GM12878 (cell line): ENCODE results near the gene TRPM1. TPM values are rescaled to one million over a fixed set of nuclear protein-coding genes. Genes with fewer than 3 reads are reported as not detected.

Experiments used
- ATAC-seq: fragments of 200-7000 bp; cut with Tn5 transposase; 3 replicates; pipeline ENCODE4 v1.9.1; 2020; ENCODE audit warnings: mild to moderate bottlenecking, moderate library complexity
- BruUV-seq: library from RNA; stranded (reverse); fragments of 400-500 nt; replicated peaks from 2 replicates; lab custom pipeline; 2021; lab: Mats Ljungman, UMichigan
- CTCF ChIA-PET: fragments of 300-600 bp; sonication (Branson Sonifier 250); formaldehyde crosslinking; extraction: SDS; loops from one replicate; lab custom pipeline; 2021; ENCODE audit warnings: inconsistent platforms; lab: Yijun Ruan, JAX
- POLR2A ChIA-PET: fragments of 350-600 bp; formaldehyde crosslinking; extraction: SDS; loops from one replicate; lab custom pipeline; 2021; ENCODE audit warnings: inconsistent platforms; lab: Charles Lee
- RAD21 ChIA-PET: fragments of 300-600 bp; sonication (Branson Sonifier 250); formaldehyde crosslinking; loops from one replicate; lab custom pipeline; 2023; ENCODE audit warnings: antibody characterized with exemption; ENCODE audit not compliant: unreplicated experiment; lab: Charles Lee
- SMC1A ChIA-PET: fragments of 300-600 bp; sonication (Branson Sonifier 250); formaldehyde crosslinking; loops from one replicate; lab custom pipeline; 2023; ENCODE audit not compliant: unreplicated experiment, uncharacterized antibody; lab: Charles Lee
- DNase-seq: peaks from one replicate; pipeline ENCODE4 v3.0.0-alpha.2; 2011; ENCODE audit warnings: low read depth, low spot score
- FAIRE-seq: peaks from 3 replicates; lab custom pipeline; 2011; peaks lifted over from hg19 to GRCh38; lab: Jason Lieb, UNC
- H2AFZ ChIP-seq: 2 replicates; pipeline ENCODE4 v1.6.0; 2011; ENCODE audit warnings: low read depth, low read length, control low read depth; ENCODE audit not compliant: control insufficient read depth
- H3K27ac ChIP-seq: 2 replicates; pipeline ENCODE4 v1.5.1; 2011; ENCODE audit warnings: control low read depth; ENCODE audit not compliant: control insufficient read depth, insufficient read depth
- H3K27me3 ChIP-seq, 2 experiments: replicated peaks in 1 of 2; 2 replicates each; pipeline versions ENCODE4 v1.6.0 to v1.6.1; 2011; ENCODE audit warnings: low read length in 1 of 2; ENCODE audit not compliant: control insufficient read depth in 2 of 2, insufficient read depth in 2 of 2
- H3K36me3 ChIP-seq, 2 experiments: 2 replicates each; pipeline ENCODE4 v1.5.1; 2011; ENCODE audit warnings: low read length in 1 of 2; ENCODE audit not compliant: control insufficient read depth in 2 of 2, insufficient read depth in 2 of 2
- H3K4me1 ChIP-seq: 2 replicates; pipeline ENCODE4 v1.6.1; 2011; ENCODE audit warnings: mild to moderate bottlenecking, low read length, moderate library complexity, mixed read lengths; ENCODE audit not compliant: control insufficient read depth, insufficient read depth
- H3K4me2 ChIP-seq: 2 replicates; pipeline ENCODE4 v1.6.0; 2011; ENCODE audit warnings: control low read depth; ENCODE audit not compliant: control insufficient read depth, insufficient read depth
- H3K4me3 ChIP-seq: fragments of 200-600 bp; sonication (generic); 2 replicates; pipeline ENCODE4 v1.5.1; 2016
- H3K79me2 ChIP-seq: 2 replicates; pipeline ENCODE4 v1.6.0; 2011; ENCODE audit warnings: low read length; ENCODE audit not compliant: control insufficient read depth, insufficient read depth
- H3K9ac ChIP-seq: 2 replicates; pipeline ENCODE4 v1.8.0; 2011; ENCODE audit warnings: low read length, control low read depth, mixed read lengths; ENCODE audit not compliant: control insufficient read depth, insufficient read depth
- H3K9me3 ChIP-seq: replicated peaks from 3 replicates; pipeline ENCODE4 v1.5.1; 2011; ENCODE audit warnings: mild to moderate bottlenecking, low read length; ENCODE audit not compliant: control insufficient read depth, insufficient read depth
- H4K20me1 ChIP-seq: 2 replicates; pipeline ENCODE4 v1.6.0; 2011; ENCODE audit not compliant: control insufficient read depth, insufficient read depth
- BCL11A ChIP-seq: IDR thresholded peaks from 2 replicates; pipeline ENCODE4 v1.6.1; 2011; ENCODE audit warnings: low read depth, low read length
- CHD1 ChIP-seq: IDR thresholded peaks from 2 replicates; pipeline ENCODE4 v1.6.1; 2012; ENCODE audit warnings: low read depth, low read length, improper control_type of control experiment
- FOXK2 ChIP-seq: fragments of 450-650 bp; IDR thresholded peaks from 2 replicates; pipeline ENCODE4 v1.6.1; 2017; ENCODE audit warnings: mild to moderate bottlenecking, moderate library complexity
- NR2F1 ChIP-seq: fragments of 450-650 bp; conservative IDR thresholded peaks from 2 replicates; pipeline ENCODE4 v1.6.1; 2017; ENCODE audit warnings: mild to moderate bottlenecking
- PAX5 ChIP-seq: IDR thresholded peaks from 2 replicates; pipeline ENCODE4 v1.6.1; 2011; ENCODE audit warnings: low read depth, low read length, borderline replicate concordance
- RAD21 ChIP-seq: IDR thresholded peaks from 2 replicates; pipeline ENCODE4 v1.6.1; 2011; ENCODE audit warnings: mild to moderate bottlenecking, low read depth, low read length, moderate library complexity; ENCODE audit not compliant: insufficient read depth
- RCOR1 ChIP-seq: conservative IDR thresholded peaks from 2 replicates; pipeline ENCODE4 v1.6.1; 2012; ENCODE audit warnings: low read depth, low read length, improper control_type of control experiment
- RUNX3 ChIP-seq: IDR thresholded peaks from 2 replicates; pipeline ENCODE4 v1.6.1; 2012; ENCODE audit warnings: low read length, inconsistent platforms
- SMAD1 ChIP-seq: fragments of 450-650 bp; IDR thresholded peaks from 2 replicates; pipeline ENCODE4 v1.6.1; 2018; ENCODE audit warnings: mild to moderate bottlenecking, low read depth; ENCODE audit not compliant: partially characterized antibody
- SMARCA5 ChIP-seq: fragments of 450-650 bp; IDR thresholded peaks from 2 replicates; pipeline ENCODE4 v1.6.1; 2017; ENCODE audit warnings: mild to moderate bottlenecking
- SMC3 ChIP-seq: IDR thresholded peaks from 2 replicates; pipeline ENCODE4 v1.6.1; 2011; ENCODE audit warnings: low read length, improper control_type of control experiment, borderline replicate concordance
- SP1 ChIP-seq: IDR thresholded peaks from one replicate; pipeline ENCODE4 v1.6.1; 2011; ENCODE audit warnings: low read depth, low read length
- YBX1 ChIP-seq: fragments of 450-650 bp; IDR thresholded peaks from 2 replicates; pipeline ENCODE4 v1.6.1; 2016; ENCODE audit warnings: antibody characterized with exemption
- YY1 ChIP-seq: IDR thresholded peaks from 2 replicates; pipeline ENCODE4 v1.6.1; 2011; ENCODE audit warnings: low read depth, mild to moderate bottlenecking, low read length
- ZNF207 ChIP-seq: fragments of 450-650 bp; IDR thresholded peaks from 2 replicates; pipeline ENCODE4 v1.6.1; 2014; ENCODE audit warnings: antibody characterized with exemption, mild to moderate bottlenecking, borderline replicate concordance
- WGBS: methylation state at CpG from one replicate; pipeline ENCODE4 v1.1.6; 2016; ENCODE audit warnings: low lambda C conversion rate; ENCODE audit not compliant: insufficient replicate concordance, insufficient coverage; ENCODE audit errors: missing lambda C conversion rate; 5-methylcytosine and 5-hydroxymethylcytosine counted together
- in situ Hi-C: fragments of 300-500 bp; cut with MboI; formaldehyde crosslinking; loops from 9 replicates; pipeline ENCODE4 v1.14.3; 2018; ENCODE audit warnings: mixed read lengths
- intact Hi-C: fragments of 100-400 bp; cut with micrococcal nuclease; formaldehyde crosslinking; loops from one replicate; pipeline ENCODE4 v1.14.2; 2022; ENCODE audit not compliant: unreplicated experiment
- polyA plus RNA-seq, 11 experiments: library from polyadenylated mRNA; depleted of rRNA in 4 of 11; unstranded in 6 of 11; stranded (reverse) in 5 of 11; fragments of >200 nt; fragmentation: Nextera tagmentation in 4 of 11; fragmentation: Illumina TruSeq in 1 of 11; extraction: Ambion mirVana in 4 of 11; extraction: Trizol in 1 of 11; gene quantifications; 1 replicate in 1 of 11; 2 replicates in 10 of 11; pipeline versions ENCODE4 v1.2.1 to v1.2.3, GENCODE V29; 2011 to 2016; ENCODE audit warnings: inconsistent platforms in 2 of 11, missing spikeins in 2 of 11, low read depth in 1 of 11
- total RNA-seq, 4 experiments: library from RNA; depleted of rRNA in 3 of 4; stranded (reverse); fragments of >200 nt in 3 of 4; fragmentation: Illumina TruSeq in 1 of 4; extraction: Trizol in 1 of 4; gene quantifications; 2 replicates each; pipeline versions ENCODE4 v1.2.1 to v1.2.3, GENCODE V29; 2013 to 2021

Gene TRPM1
- total and polyA plus RNA-seq, 10 of the 15 experiments (the other 5 are each of a cell fraction or from before 2014, with no cell fraction given), result 0.01 to 0.10 (median 0.05) TPM; not detected in 4

- intact Hi-C loops, result loop anchor here (5.0 to 10.0 kb wide), 4 partner anchors 145 to 357 kb away; no protein-coding TSS in a partner anchor
- ChIA-PET POLR2A (no interaction called here), CTCF (interaction anchor here (0.7 to 4.5 kb wide), 58 partner anchors 10 to 801 kb away, joined by 3 to 57 read pairs (median 4); partner anchors contain the start of genes FAN1 and TRPM1)
- no peaks in the 10 kb centered on the region; a peak in 1 of 4 replicates for H3K27me3 ChIP-seq
- no peak for DNase-seq
- no peaks in the 10 kb centered on the region for H3K4me1 ChIP-seq
- H4K20me1 ChIP-seq, result no peaks in the 10 kb centered on the region
- FAIRE-seq, result no peak
- H3K4me3 ChIP-seq, result no peak overlapping the region
- no peak overlapping the region for H3K9ac ChIP-seq
- no peaks in the 10 kb centered on the region for H3K9me3 ChIP-seq
- no peaks in the 10 kb centered on the region for H3K36me3 ChIP-seq
- no peak overlapping the region for H3K27ac ChIP-seq
- no peak overlapping the region for H2AFZ ChIP-seq
- in situ Hi-C loops, result no loop called here
- WGBS, result 64% methylated on average over 3 of the region's 3 CpGs
- no TSS peak for BruUV-seq
- peak; percentile 29 for ATAC-seq
- TF ChIP-seq YBX1, result no peak
- no peak for TF ChIP-seq RCOR1
- TF ChIP-seq BCL11A, result no peak
- TF ChIP-seq, all 136 proteins: peak for 0
- Histone ChIP-seq H3K4me2 (no peak overlapping the region), H3K79me2 (no peaks in the 10 kb centered on the region)
- RAD21 ChIA-PET, result interaction anchor here (0.6 to 3.3 kb wide), 21 partner anchors 19 to 465 kb away, joined by 3 to 35 read pairs (median 4); partner anchors contain the start of gene FAN1
- SMC1A ChIA-PET, result interaction anchor here (1.2 to 3.5 kb wide), 8 partner anchors 18 to 328 kb away, joined by 4 to 17 read pairs (median 7); no protein-coding TSS in a partner anchor
Observed at GRCh38 chr15:31129769-31130303, 28.3 kb upstream of the TRPM1 start.

GRCh38 chr15:31128919-31129768, 27.6 kb upstream of the TRPM1 start:
- FAIRE-seq, result peak; percentile 91
- H4K20me1 ChIP-seq, result no peaks in the 10 kb centered on the region
- no TSS peak for BruUV-seq
- no peaks in the 10 kb centered on the region for H3K9me3 ChIP-seq
- CTCF ChIA-PET, result interaction anchor here (0.7 to 4.5 kb wide), 63 partner anchors 9 to 802 kb away, joined by 3 to 57 read pairs (median 4); partner anchors contain the start of genes FAN1 and TRPM1
- H3K4me3 ChIP-seq, result no peak overlapping the region
- DNase-seq, result no peak
- no peak overlapping the region for H3K27ac ChIP-seq
- H3K9ac ChIP-seq, result no peak overlapping the region
- in situ Hi-C loops, result no loop called here
- H3K36me3 ChIP-seq, result no peaks in the 10 kb centered on the region
- intact Hi-C loops, result loop anchor here (5.0 to 10.0 kb wide), 4 partner anchors 144 to 358 kb away; no protein-coding TSS in a partner anchor
- H2AFZ ChIP-seq, result no peak overlapping the region
- POLR2A ChIA-PET, result interaction anchor here (0.7 kb wide), 1 partner anchor 328 kb away, joined by 3 read pairs; no protein-coding TSS in a partner anchor
- RAD21 ChIA-PET, result interaction anchor here (0.6 to 3.3 kb wide), 25 partner anchors 14 to 464 kb away, joined by 3 to 35 read pairs (median 4); partner anchors contain the start of gene FAN1
- SMC1A ChIA-PET, result interaction anchor here (0.7 to 3.5 kb wide), 15 partner anchors 12 to 360 kb away, joined by 3 to 17 read pairs (median 5); no protein-coding TSS in a partner anchor
- 24% methylated on average over 19 of the region's 19 CpGs for WGBS
- no peaks in the 10 kb centered on the region for H3K4me1 ChIP-seq
- ATAC-seq, result peak; percentile 98
- H3K4me2 ChIP-seq, result no peak overlapping the region; the same call in 1 of the 2 replicates
- no peaks in the 10 kb centered on the region; a peak in 1 of 4 replicates for H3K27me3 ChIP-seq
- H3K79me2 ChIP-seq, result no peaks in the 10 kb centered on the region
- TF ChIP-seq RUNX3 (0 out of 2 replicates have a peak, but pooled peaks have one; percentile 10), SMAD1 (no peak), SP1 (no peak), SMARCA5 (0 out of 2 replicates have a peak, but pooled peaks have one; percentile 21), RAD21 (peak; percentile 96), NR2F1 (no peak), ZNF207 (0 out of 2 replicates have a peak, but pooled peaks have one; percentile 20), CHD1 (no peak), FOXK2 (no peak), PAX5 (0 out of 2 replicates have a peak, but pooled peaks have one; percentile 22), YY1 (peak; percentile 74), SMC3 (peak; percentile 94)
